ENCODE measurements around the gene ZFHX3.

DNA sequence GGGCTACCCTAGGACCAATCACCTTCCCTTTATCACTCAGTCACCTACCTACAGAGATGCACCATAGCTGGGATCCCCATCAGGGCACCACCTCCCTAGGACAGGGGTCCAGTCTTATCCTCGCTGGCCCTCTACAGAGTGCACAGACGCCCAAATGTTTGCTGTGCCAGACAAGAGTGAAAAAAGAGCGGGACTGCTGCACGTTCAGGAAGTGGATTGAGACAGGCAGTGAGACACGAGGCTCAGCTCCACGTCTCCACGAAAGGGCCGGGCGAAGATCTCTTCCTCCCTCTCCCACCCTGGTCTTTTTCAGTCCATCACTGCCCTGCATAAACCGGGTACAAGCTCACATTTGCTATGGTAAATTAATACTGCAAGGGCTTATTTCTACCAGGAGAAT, 95.5 kb downstream of the ZFHX3 start:
- TF ChIP-seq, protein P1, sequence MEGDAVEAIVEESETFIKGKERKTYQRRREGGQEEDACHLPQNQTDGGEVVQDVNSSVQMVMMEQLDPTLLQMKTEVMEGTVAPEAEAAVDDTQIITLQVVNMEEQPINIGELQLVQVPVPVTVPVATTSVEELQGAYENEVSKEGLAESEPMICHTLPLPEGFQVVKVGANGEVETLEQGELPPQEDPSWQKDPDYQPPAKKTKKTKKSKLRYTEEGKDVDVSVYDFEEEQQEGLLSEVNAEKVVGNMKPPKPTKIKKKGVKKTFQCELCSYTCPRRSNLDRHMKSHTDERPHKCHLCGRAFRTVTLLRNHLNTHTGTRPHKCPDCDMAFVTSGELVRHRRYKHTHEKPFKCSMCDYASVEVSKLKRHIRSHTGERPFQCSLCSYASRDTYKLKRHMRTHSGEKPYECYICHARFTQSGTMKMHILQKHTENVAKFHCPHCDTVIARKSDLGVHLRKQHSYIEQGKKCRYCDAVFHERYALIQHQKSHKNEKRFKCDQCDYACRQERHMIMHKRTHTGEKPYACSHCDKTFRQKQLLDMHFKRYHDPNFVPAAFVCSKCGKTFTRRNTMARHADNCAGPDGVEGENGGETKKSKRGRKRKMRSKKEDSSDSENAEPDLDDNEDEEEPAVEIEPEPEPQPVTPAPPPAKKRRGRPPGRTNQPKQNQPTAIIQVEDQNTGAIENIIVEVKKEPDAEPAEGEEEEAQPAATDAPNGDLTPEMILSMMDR (IDR thresholded peaks at IDR 0.05) = no peak
- TF ChIP-seq POLR2A (IDR thresholded peaks at IDR 0.05) = no peak

Data from right lobe of liver (tissue), 4 donors.